Endothelial cell of umbilical vein (primary cell): ENCODE results near the gene AGMO. TPM values are rescaled to one million over a fixed set of nuclear protein-coding genes. Genes with fewer than 3 reads are reported as not detected.

Experiments used
- BruUV-seq: library from RNA; stranded (reverse); fragments of 400-500 nt; replicated peaks from 2 replicates; lab custom pipeline; 2021; lab: Mats Ljungman, UMichigan
- CTCF ChIA-PET: fragments of 300-600, 350-600 bp; sonication (Branson Sonifier 250); formaldehyde crosslinking; loops from one replicate; lab custom pipeline; 2021; ENCODE audit warnings: antibody characterized with exemption, inconsistent platforms; lab: Charles Lee
- POLR2A ChIA-PET: fragments of 300-600, 350-600 bp; sonication (Branson Sonifier 250); formaldehyde crosslinking; loops from one replicate; lab custom pipeline; 2021; ENCODE audit warnings: antibody characterized with exemption, inconsistent platforms; lab: Charles Lee
- DNase-seq: peaks from one replicate; pipeline ENCODE4 v3.0.0-alpha.2; 2011; ENCODE audit warnings: low read depth, low spot score
- FAIRE-seq: peaks from 2 replicates; lab custom pipeline; 2011; peaks lifted over from hg19 to GRCh38; lab: Jason Lieb, UNC
- H2AFZ ChIP-seq: 2 replicates; pipeline ENCODE4 v1.6.0; 2012; ENCODE audit warnings: low read depth, low read length, control low read depth, inconsistent platforms
- H3K27ac ChIP-seq: 2 replicates; pipeline ENCODE4 v1.5.1; 2011; ENCODE audit warnings: low read depth, mild to moderate bottlenecking, control low read depth, low read length, moderate library complexity; ENCODE audit not compliant: insufficient read depth
- H3K27me3 ChIP-seq, 2 experiments: 2 replicates each; pipeline versions ENCODE4 v1.6.0 to v1.6.1; 2011; ENCODE audit warnings: low read length in 2 of 2, mixed read lengths in 1 of 2; ENCODE audit not compliant: control insufficient read depth in 2 of 2, insufficient read depth in 2 of 2
- H3K36me3 ChIP-seq, 2 experiments: 2 replicates in 1 of 2; 3 replicates in 1 of 2; pipeline ENCODE4 v1.5.1; 2011; ENCODE audit warnings: low read length in 2 of 2, mild to moderate bottlenecking in 1 of 2, moderate library complexity in 1 of 2; ENCODE audit not compliant: control insufficient read depth in 2 of 2, insufficient read depth in 2 of 2; ENCODE audit errors: extremely low read depth in 1 of 2
- H3K4me1 ChIP-seq: 3 replicates; pipeline ENCODE4 v1.5.1; 2011; ENCODE audit warnings: mild to moderate bottlenecking, low read length; ENCODE audit not compliant: control insufficient read depth, insufficient read depth; ENCODE audit errors: extremely low read depth
- H3K4me2 ChIP-seq: 2 replicates; pipeline ENCODE4 v1.6.1; 2011; ENCODE audit warnings: low read length, control low read depth, mixed read lengths; ENCODE audit not compliant: insufficient read depth
- H3K4me3 ChIP-seq, 3 experiments: fragments of 200-600 bp in 1 of 3; sonication (generic), shearing (Covaris generic) in 1 of 3; replicated peaks in 1 of 3; 2 replicates each; pipeline ENCODE4 v1.5.1; 2011 to 2016; ENCODE audit warnings: control low read depth in 3 of 3, low read length in 3 of 3, mild to moderate bottlenecking in 2 of 3, inconsistent platforms in 1 of 3, low read depth in 1 of 3, moderate library complexity in 1 of 3; ENCODE audit not compliant: insufficient read depth in 1 of 3
- H3K79me2 ChIP-seq: 2 replicates; pipeline ENCODE4 v1.6.0; 2012; ENCODE audit warnings: low read length, inconsistent platforms; ENCODE audit not compliant: control insufficient read depth, insufficient read depth
- H3K9ac ChIP-seq: replicated peaks from 2 replicates; pipeline ENCODE3; 2011; ENCODE audit warnings: low read length, control low read depth; ENCODE audit not compliant: insufficient read depth; ENCODE audit errors: extremely low read depth
- H3K9me1 ChIP-seq: replicated peaks from 3 replicates; pipeline ENCODE4 v1.6.0; 2011; ENCODE audit warnings: mild to moderate bottlenecking, low read length; ENCODE audit not compliant: control insufficient read depth, insufficient read depth; ENCODE audit errors: extremely low read depth
- H3K9me3 ChIP-seq: replicated peaks from 2 replicates; pipeline ENCODE4 v1.5.1; 2012; ENCODE audit warnings: low read length, inconsistent platforms; ENCODE audit not compliant: control insufficient read depth, insufficient read depth
- H4K20me1 ChIP-seq: replicated peaks from 2 replicates; pipeline ENCODE3; 2011; ENCODE audit warnings: mild to moderate bottlenecking, low read length; ENCODE audit not compliant: control insufficient read depth, insufficient read depth; ENCODE audit errors: extremely low read depth
- EZH2 ChIP-seq: IDR thresholded peaks from 2 replicates; pipeline ENCODE4 v1.6.1; 2012; ENCODE audit warnings: borderline replicate concordance, low read depth, mild to moderate bottlenecking, moderate library complexity, low read length, inconsistent platforms; ENCODE audit not compliant: severe bottlenecking
- FOS ChIP-seq: IDR thresholded peaks from 2 replicates; pipeline ENCODE4 v1.6.1; 2011; ENCODE audit warnings: mild to moderate bottlenecking, low read length, moderate library complexity, borderline replicate concordance; ENCODE audit not compliant: insufficient read depth
- GATA2 ChIP-seq: IDR thresholded peaks from 2 replicates; pipeline ENCODE4 v1.7.0; 2011; ENCODE audit warnings: low read depth, mild to moderate bottlenecking, moderate library complexity, mixed read lengths, low read length; ENCODE audit not compliant: insufficient read length, insufficient read depth
- JUN ChIP-seq: IDR thresholded peaks from 2 replicates; pipeline ENCODE4 v1.6.1; 2011; ENCODE audit warnings: borderline replicate concordance, low read depth; ENCODE audit not compliant: insufficient read length, insufficient read depth
- POLR2A ChIP-seq: IDR thresholded peaks from 2 replicates; pipeline ENCODE4 v1.6.1; 2012; ENCODE audit warnings: low read depth, mild to moderate bottlenecking, control low read depth, low read length
- POLR2AphosphoS5 ChIP-seq: IDR thresholded peaks from 2 replicates; pipeline ENCODE4 v1.6.1; 2012; ENCODE audit warnings: low read depth, mild to moderate bottlenecking, control low read depth, low read length, moderate library complexity; ENCODE audit not compliant: insufficient read depth
- dilution Hi-C: fragments of 300-500 bp; cut with MboI; formaldehyde crosslinking; loops from one replicate; pipeline ENCODE4 v1.15.0; 2019; ENCODE audit warnings: low sequenced_read_pairs; ENCODE audit not compliant: extremely low pct_ligation_motif_present
- intact Hi-C: fragments of 100-400 bp; cut with micrococcal nuclease; formaldehyde crosslinking; loops from one replicate; pipeline ENCODE4 v1.10.0; 2022
- polyA plus RNA-seq, 4 experiments: library from polyadenylated mRNA; depleted of rRNA in 3 of 4; stranded (reverse) in 3 of 4; unstranded in 1 of 4; fragments of >200 nt; gene quantifications; 2 replicates each; pipeline versions ENCODE4 v1.2.1 to v1.2.3, GENCODE V29; 2011 to 2012; ENCODE audit warnings: missing spikeins in 1 of 4
- total RNA-seq: library from RNA; stranded (reverse); gene quantifications from 2 replicates; pipeline ENCODE4 v1.2.3, GENCODE V29; 2021
- TF ChIP-seq, protein P1 (sequence below): IDR thresholded peaks from 2 replicates; pipeline ENCODE4 v1.6.1; 2011; ENCODE audit not compliant: insufficient read depth, insufficient read length
- TF ChIP-seq, protein P2 (sequence below), 2 donors: IDR thresholded peaks; 1 replicate in 1 of 2; 2 replicates in 1 of 2; pipeline ENCODE4 v1.5.1; 2011; ENCODE audit warnings: low read length in 2 of 2, mild to moderate bottlenecking in 2 of 2, moderate library complexity in 2 of 2, control low read depth in 1 of 2, inconsistent platforms in 1 of 2, low read depth in 1 of 2; ENCODE audit not compliant: insufficient read depth in 1 of 2; ENCODE audit errors: extremely low read depth in 1 of 2

The AGMO gene
- total and polyA plus RNA-seq, 2 donors (not counting 3 experiments of a cell fraction or from before 2014, with no cell fraction given) = 0.23 to 0.40 TPM

DNA sequence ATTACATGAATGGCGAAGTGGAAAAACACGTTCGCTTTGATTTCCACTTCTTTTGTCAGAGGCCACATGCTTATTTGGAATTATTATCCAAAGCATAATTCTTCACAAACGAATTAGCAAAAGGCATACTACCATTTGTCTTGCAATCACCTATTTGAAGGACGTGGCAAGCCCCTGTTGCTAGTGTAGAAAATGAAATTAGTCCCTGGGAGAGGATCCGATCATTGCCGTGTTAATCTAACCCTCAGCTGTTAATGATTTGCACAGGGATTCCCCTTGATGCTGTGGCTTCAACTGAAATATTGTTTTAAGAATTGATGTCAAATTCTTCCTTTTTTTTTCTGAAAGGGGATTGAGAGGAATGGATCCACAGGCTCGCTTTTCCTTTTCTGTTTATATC, 4.6 kb downstream of the AGMO start:
- no peaks in the 10 kb centered on the region for H3K9me3 ChIP-seq
- H3K4me1 ChIP-seq = peaks cover 42% of the 10 kb centered on the region
- H3K9ac ChIP-seq = no peak overlapping the region
- peak overlapping the region; percentile 86 for H2AFZ ChIP-seq
- H3K27me3 ChIP-seq = no peaks in the 10 kb centered on the region
- H3K27ac ChIP-seq = no peak overlapping the region
- H3K4me2 ChIP-seq = peak overlapping the region; percentile 49
- BruUV-seq = no TSS peak
- ChIA-PET POLR2A (no interaction called here), CTCF (no interaction called here)
- H3K79me2 ChIP-seq = no peaks in the 10 kb centered on the region
- H3K9me1 ChIP-seq = no peaks in the 10 kb centered on the region
- dilution Hi-C loops = loop anchor here (25.0 kb wide), 1 partner anchor 155 kb away; no protein-coding TSS in a partner anchor
- intact Hi-C loops = loop anchor here (5.0 kb wide), 2 partner anchors 250 to 515 kb away; no protein-coding TSS in a partner anchor
- FAIRE-seq (no peak), DNase-seq (no peak)
- peak overlapping the region in 1 of 3 experiments; percentile 8 for H3K4me3 ChIP-seq
- no peak for TF ChIP-seq POLR2A
- TF ChIP-seq, protein P1, sequence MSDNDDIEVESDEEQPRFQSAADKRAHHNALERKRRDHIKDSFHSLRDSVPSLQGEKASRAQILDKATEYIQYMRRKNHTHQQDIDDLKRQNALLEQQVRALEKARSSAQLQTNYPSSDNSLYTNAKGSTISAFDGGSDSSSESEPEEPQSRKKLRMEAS = no peak
- TF ChIP-seq FOS = no peak
- TF ChIP-seq JUN = no peak
- H4K20me1 ChIP-seq = no peaks in the 10 kb centered on the region
- no peaks in the 10 kb centered on the region for H3K36me3 ChIP-seq

DNA sequence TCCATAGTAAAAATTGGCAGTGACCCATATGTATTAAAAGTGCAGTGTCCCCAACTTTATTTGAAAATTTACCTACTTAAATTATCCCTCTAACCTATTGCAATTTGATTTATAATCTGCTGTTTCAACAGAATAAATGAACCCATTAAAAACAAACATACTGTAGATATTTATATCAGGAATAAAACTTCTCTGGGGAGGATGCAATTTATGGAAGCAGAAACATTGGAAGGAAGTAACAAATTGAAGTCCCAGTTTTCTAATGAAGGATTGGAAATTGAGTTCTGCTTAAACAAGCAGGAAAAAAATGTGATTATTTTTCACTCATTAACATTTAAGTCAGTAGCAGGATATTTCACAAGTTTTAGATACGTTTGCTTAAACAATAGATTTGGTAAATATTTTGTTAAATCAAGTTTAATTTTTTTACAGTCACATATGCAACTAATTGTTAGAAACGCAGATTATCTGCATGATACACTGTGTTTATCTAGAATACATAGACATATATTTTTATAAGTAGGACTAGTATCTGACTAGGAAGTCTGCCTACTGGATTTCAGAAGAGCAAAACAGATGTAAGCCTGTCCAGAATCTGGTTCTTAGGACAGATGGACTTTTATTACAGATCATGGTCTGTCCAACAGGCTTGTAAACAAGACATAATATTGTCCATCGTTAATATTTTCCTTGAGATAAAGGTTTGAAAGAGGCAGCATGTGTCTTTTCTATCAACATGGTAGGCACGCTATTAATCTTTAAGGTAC, 5.3 kb downstream of the AGMO start:
- intact Hi-C loops (loop anchor here (5.0 kb wide), 2 partner anchors 249 to 516 kb away; no protein-coding TSS in a partner anchor), dilution Hi-C loops (loop anchor here (25.0 kb wide), 1 partner anchor 156 kb away; no protein-coding TSS in a partner anchor)
- Histone ChIP-seq H3K27ac (no peak overlapping the region), H3K36me3 (no peaks in the 10 kb centered on the region), H3K4me1 (peaks cover 36% of the 10 kb centered on the region), H3K4me3 (peak overlapping the region in 1 of 3 experiments; percentile 8), H3K9me3 (no peaks in the 10 kb centered on the region), H3K9ac (no peak overlapping the region), H3K79me2 (no peaks in the 10 kb centered on the region), H4K20me1 (no peaks in the 10 kb centered on the region), H3K27me3 (no peaks in the 10 kb centered on the region), H3K9me1 (no peaks in the 10 kb centered on the region), H2AFZ (peak overlapping the region; percentile 86), H3K4me2 (peak overlapping the region; percentile 49)
- POLR2A ChIA-PET = no interaction called here
- BruUV-seq = no TSS peak
- FAIRE-seq (no peak), DNase-seq (peak; percentile 13)
- CTCF ChIA-PET = interaction anchor here (0.7 to 3.5 kb wide), 3 partner anchors 23 to 839 kb away, joined by 3 to 27 read pairs (median 4); no protein-coding TSS in a partner anchor
- no peak for TF ChIP-seq FOS
- TF ChIP-seq POLR2AphosphoS5 = no peak
- TF ChIP-seq, protein P1 = no peak
- TF ChIP-seq, protein P2, sequence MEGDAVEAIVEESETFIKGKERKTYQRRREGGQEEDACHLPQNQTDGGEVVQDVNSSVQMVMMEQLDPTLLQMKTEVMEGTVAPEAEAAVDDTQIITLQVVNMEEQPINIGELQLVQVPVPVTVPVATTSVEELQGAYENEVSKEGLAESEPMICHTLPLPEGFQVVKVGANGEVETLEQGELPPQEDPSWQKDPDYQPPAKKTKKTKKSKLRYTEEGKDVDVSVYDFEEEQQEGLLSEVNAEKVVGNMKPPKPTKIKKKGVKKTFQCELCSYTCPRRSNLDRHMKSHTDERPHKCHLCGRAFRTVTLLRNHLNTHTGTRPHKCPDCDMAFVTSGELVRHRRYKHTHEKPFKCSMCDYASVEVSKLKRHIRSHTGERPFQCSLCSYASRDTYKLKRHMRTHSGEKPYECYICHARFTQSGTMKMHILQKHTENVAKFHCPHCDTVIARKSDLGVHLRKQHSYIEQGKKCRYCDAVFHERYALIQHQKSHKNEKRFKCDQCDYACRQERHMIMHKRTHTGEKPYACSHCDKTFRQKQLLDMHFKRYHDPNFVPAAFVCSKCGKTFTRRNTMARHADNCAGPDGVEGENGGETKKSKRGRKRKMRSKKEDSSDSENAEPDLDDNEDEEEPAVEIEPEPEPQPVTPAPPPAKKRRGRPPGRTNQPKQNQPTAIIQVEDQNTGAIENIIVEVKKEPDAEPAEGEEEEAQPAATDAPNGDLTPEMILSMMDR (IDR thresholded peaks at IDR 0.05; ENCODE audit: extremely low read depth in 1 of 2, insufficient read depth in 1 of 2, low read depth in 1 of 2, low read length in 2 of 2) = no peak
- no peak for TF ChIP-seq JUN
- no peak for TF ChIP-seq EZH2
- no peak for TF ChIP-seq GATA2
